Fibroblast of skin of right quadriceps (primary cell): ENCODE data around the gene NRP1.

Experiments
- DNase-seq: peaks from one replicate; pipeline ENCODE4 v3.0.0-alpha.2; 2013

Gene NRP1

DNA sequence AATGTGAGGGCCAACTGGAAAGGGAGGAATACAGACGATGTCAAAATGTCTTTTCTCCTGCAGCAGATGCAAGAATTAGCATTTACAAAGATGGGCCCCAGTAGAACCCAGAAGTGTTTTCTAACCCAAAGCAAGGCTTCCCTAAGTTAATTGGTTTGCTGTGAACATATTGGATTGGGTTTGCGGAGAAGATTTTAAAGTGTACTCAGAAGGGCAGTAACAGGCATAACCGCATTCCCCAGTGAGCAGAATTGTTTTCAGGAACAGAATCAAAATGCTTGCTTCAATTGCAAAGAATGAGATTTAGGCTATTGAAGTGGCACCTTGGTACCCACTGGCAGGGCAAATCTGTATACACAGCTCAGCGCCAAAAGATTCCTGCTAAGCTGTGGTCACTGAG lies 78.0 kb downstream of the NRP1 start:
- DNase-seq = no peak

DNA sequence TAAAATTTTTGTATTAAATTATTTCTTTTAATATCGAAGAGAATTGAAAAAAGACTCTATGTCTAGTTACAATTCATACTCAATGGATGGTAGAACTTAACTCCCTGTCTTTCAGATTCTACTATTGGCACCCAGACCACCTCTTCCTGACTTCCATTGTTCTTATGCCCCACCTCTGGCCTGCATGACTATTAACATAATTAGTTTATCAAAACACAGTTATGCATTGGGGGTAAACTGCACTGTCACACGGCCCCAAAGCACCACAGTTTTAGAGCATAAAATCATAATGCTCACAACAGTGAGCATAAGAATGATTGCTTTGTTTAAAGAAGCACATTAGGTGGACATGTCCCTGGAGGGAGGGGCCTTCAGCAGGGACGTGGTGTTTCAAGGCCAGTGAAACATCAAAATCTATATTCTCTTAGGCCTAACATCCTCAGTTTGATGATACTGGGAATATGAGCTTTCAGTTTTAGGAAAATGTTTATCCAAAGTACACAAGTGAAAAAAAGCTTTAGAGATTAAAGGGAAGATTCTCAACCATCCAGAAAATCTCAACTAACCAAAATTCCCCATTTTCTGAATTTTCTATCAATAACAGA lies 79.8 kb downstream of the NRP1 start:
- DNase-seq = no peak

GRCh38 chr10:33253411-33253810 lies 81.1 kb downstream of the NRP1 start:
- no peak for DNase-seq

- DNase-seq = peak; percentile 92
Observed at GRCh38 chr10:33252794-33253203, 81.7 kb downstream of the NRP1 start.

DNA sequence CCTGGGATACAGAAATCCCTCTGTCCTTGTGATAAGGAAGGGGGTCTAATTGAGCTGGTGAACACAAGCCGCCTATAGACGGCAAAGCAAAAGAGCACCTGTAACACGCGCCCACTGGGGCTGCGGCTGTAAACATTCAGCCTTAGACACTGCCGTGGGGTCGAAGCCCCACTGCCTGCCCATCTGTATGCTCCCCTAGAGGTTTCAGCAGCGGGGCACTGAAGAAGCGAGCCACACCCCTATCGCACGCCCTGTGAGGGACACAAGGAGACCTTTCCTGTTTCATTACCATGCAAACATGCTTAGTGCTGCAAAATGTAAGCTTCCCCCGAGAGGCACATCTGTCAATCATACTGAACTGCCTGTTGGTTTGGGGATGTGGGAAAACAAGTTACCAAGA lies 82.1 kb downstream of the NRP1 start:
- no peak for DNase-seq

- DNase-seq = no peak
Observed at GRCh38 chr10:33249659-33250345, 84.7 kb downstream of the NRP1 start.

GRCh38 chr10:33249137-33249536 lies 85.3 kb downstream of the NRP1 start:
- DNase-seq = no peak

DNA sequence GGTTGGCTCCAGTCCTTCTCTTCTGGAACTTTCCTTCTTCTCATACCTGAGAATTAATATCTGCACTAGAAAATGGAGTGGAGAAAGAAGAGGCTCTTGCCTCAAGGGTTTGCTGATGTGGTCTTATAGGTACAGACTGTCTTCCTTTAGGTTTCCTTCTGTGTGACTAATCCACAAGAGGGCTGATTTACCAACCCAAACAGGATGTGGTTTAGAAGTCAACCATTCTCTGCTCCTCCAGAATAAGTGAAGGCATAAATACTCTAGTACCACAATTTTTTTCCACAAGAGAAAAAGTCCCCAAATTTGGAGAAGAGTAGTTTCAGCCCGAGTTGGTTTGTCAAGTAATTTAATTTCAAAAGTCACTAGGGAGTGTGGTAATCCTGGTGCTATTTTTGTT lies 85.8 kb downstream of the NRP1 start:
- DNase-seq = peak; percentile 92

DNA sequence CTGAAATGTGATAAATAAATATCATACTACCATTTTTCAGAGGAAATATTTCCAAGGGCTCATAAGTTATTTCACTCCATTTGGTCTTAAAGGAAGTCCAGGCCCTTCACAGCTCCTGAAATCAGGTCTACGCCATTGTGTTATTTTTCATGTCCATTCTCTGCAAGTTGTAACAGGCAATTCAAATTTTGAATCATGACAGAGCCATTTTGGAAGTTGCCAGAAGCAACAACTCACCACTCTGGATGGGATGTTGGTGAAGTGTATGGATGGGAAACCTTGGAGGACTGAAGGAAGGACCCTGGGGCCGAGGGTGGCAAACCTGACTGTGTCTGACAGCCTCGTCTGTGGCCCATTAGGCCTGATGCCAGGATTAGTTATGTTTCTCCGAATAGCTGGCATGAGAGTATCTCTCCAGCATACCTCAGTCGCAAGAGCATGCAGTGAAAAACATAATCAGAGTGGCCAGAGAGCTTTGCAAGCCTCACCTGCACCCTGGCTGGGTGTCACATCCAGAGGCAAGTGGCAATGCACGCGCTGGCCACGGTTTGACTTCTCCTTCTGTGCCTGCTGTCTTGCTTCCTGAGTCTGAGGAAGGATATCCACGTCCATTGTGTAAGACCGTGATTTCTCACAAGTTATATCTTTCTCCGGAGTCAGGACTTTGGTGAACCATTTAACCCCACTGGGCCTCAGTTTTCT lies 87.1 kb downstream of the NRP1 start:
- no peak for DNase-seq

GRCh38 chr10:33245343-33245742 lies 89.1 kb downstream of the NRP1 start:
- DNase-seq = no peak

DNA sequence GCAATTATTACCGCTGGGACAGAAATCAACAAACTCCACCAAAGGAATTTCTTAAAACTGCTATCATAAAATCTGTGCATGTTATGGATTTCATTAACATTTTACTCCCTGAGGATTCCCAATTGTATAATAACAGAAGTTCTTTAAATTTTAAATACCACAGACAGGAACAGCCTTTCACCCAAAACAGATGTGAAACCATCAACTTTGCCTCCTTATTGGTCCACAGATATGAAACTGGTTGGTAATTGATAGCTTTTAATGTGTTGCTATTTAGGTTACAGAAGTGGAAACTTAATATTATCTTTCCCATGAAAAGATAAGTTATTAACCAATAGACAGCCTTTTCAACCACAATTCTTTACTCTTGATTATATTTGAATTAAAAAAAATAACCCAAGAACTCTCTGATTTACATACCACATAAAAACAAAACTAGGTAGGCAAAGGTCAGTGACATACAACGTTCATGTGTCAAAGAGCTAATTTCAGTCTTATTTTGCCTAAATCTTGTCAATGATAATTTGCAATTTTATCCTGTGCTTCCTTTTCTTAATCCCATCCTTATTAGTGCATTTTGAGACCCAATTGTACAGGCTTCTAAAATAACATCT lies 90.0 kb downstream of the NRP1 start:
- peak; percentile 65 for DNase-seq

- DNase-seq = no peak
Observed at GRCh38 chr10:33243703-33244102, 90.8 kb downstream of the NRP1 start.

DNA sequence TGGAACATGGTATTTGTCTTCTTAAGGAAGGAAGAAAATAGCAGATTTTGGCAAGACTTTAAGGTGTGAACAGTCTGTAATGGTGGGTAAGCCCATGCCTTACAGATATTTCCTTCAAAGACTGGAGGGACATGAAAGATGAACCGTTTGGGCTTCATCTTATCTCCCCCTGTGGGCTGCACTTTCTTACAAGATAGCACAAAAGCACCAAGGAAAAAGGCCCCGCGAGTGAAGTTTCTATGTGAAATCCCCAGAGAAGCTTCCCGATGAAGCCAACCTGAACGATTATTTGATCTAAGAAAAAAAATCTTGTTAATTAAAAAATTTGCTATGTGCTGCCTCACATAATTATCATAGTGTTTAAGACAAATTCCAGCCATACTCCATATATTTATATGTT lies 91.5 kb downstream of the NRP1 start:
- DNase-seq = no peak

DNA sequence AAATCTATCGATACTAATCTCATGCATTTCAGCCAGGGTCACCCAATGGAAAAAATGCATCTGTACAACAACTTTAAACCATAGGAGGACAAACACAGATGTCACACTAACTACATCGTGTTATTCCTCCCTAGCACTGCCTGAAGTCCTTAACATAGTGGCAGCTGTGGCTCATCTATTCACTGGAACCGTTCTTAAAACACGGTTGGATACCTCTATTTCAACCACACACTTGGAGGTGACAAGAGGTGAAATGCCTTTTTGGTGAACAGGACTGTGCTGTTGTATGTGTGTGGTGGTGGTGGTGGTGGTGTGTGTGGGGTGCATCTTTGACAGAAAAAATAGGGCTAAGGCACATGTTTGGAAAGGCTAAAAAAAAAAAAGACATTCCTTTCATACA lies 93.1 kb downstream of the NRP1 start:
- DNase-seq = peak; percentile 58

- DNase-seq = peak; percentile 81
Observed at GRCh38 chr10:33240931-33241330, 93.5 kb downstream of the NRP1 start.

DNA sequence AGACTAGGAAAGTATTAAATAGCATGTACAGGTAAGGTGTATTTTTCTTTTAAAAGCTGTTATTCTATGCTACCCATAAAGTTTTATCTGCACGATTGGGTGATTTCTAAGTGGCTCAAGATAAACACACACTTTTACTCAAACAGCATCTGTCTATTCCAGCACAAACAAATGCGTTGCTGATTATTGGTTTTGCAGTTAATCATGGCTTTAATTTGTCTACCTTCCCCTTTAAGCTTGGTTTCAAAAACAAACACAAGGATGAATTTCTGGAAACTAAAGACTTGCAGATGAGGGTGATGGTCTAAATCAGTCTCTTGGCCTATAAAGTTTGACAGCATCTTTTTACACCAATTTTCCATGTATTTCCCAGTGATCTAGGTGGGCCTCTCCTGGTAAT lies 94.2 kb downstream of the NRP1 start:
- DNase-seq = no peak

- DNase-seq = no peak
Observed at GRCh38 chr10:33239257-33239656, 95.2 kb downstream of the NRP1 start.

- DNase-seq = peak; percentile 85
Observed at GRCh38 chr10:33238643-33239042, 95.8 kb downstream of the NRP1 start.

- DNase-seq = peak; percentile 99
Observed at GRCh38 chr10:33237736-33238624, 96.5 kb downstream of the NRP1 start.

DNA sequence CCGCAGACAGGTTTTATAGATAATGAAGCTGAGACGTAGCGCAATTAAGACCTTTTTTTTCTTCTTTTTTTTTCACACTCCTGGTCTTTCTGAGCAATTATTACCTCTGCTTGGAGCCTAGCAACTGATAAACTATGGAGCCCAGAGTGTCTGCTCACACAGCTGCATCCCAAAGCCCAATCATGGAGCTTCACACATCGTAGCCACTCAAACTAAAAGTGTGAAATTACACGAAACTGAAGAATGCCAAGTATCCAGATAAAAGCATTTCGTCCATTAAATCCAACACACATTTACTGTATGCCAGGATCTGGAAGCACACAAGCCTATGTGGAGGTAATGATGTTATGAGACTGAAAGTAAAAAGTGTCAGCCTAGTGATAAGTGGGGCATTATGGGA lies 97.6 kb downstream of the NRP1 start:
- no peak for DNase-seq

- DNase-seq = peak; percentile 39
Observed at GRCh38 chr10:33235951-33236350, 98.5 kb downstream of the NRP1 start.

DNA sequence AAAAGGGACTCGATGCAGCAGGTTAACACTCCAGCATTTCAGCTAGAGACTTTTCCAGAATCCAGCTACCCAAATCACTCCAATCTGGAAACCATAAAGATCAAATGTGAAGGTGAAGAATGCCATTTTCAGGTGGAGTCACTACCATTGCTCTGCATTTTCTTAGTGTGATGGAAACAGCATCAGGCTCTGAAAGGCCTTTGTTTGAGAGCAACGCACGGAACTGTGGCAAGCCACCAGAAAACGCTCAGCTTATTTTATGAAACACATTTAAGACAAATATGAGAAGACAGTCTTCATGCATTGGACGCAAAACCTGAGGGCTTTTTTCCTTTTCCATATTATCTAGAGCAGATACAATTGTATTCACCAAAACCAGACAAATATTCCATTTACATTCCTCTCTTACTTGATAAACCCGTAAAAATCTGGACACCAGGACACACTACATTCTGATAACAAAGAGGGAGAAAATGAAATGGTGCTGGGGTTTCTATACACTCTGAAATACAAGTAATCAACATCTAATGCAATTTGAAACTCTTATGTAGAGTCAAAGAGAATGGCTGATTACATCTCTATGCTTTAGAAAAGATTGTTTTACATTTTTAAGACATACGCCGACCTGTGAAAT lies 99.1 kb downstream of the NRP1 start:
- no peak for DNase-seq
